ENCODE results near the gene UBE2QL1. TPM values are rescaled to one million over a fixed set of nuclear protein-coding genes. Genes with fewer than 3 reads are reported as not detected.

The UBE2QL1 gene
- total RNA-seq, 2 donors from 2014 or later: 0.33 to 0.78 TPM

GRCh38 chr5:6489643-6490185 is 41.1 kb downstream of the UBE2QL1 start:
- Histone ChIP-seq H3K36me3 (replicated peaks in 1 of 2; ENCODE audit: insufficient read depth in 1 of 2, low read depth in 2 of 2) (no peaks in the 10 kb centered on the region), H3K4me1 (peaks cover 2% of the 10 kb centered on the region), H3K4me3 (no peak overlapping the region), H3K9me3 (no peaks in the 10 kb centered on the region), H3K27ac (no peak overlapping the region), H3K27me3 (no peaks in the 10 kb centered on the region)
- ATAC-seq (no peak), DNase-seq (no peak)
- WGBS, 2 donors: 71 to 77% methylated on average over 10 of the region's 10 CpGs
- TF ChIP-seq POLR2A (IDR thresholded peaks at IDR 0.05): no peak
- no peak for TF ChIP-seq CTCF (IDR thresholded peaks at IDR 0.05)
- intact Hi-C loops (cut with DNase I): no loop called here

- intact Hi-C loops (cut with DNase I): no loop called here
- H3K27ac ChIP-seq: no peak overlapping the region
- no peaks in the 10 kb centered on the region for H3K9me3 ChIP-seq
- peaks cover 8% of the 10 kb centered on the region for H3K4me1 ChIP-seq
- H3K4me3 ChIP-seq: no peak overlapping the region
- ATAC-seq (no peak), DNase-seq (no peak)
- TF ChIP-seq CTCF (IDR thresholded peaks at IDR 0.05) (no peak), POLR2A (IDR thresholded peaks at IDR 0.05) (no peak)
- WGBS, 2 donors: 67 to 69% methylated on average over 9 of the region's 9 CpGs
- H3K27me3 ChIP-seq: no peaks in the 10 kb centered on the region
- H3K36me3 ChIP-seq (replicated peaks in 1 of 2; ENCODE audit: insufficient read depth in 1 of 2, low read depth in 2 of 2): no peaks in the 10 kb centered on the region
Measured at GRCh38 chr5:6490246-6490645, 41.6 kb downstream of the UBE2QL1 start.

- no peak overlapping the region for H3K4me3 ChIP-seq
- DNase-seq: no peak
- H3K27me3 ChIP-seq: no peaks in the 10 kb centered on the region
- intact Hi-C loops (cut with DNase I): no loop called here
- H3K9me3 ChIP-seq: no peaks in the 10 kb centered on the region
- peaks cover 12% of the 10 kb centered on the region for H3K4me1 ChIP-seq
- no peaks in the 10 kb centered on the region for H3K36me3 ChIP-seq (replicated peaks in 1 of 2; ENCODE audit: insufficient read depth in 1 of 2, low read depth in 2 of 2)
- H3K27ac ChIP-seq: no peak overlapping the region
- ATAC-seq: no peak
- WGBS, 2 donors: 30 to 47% methylated on average over 3 of the region's 3 CpGs
- TF ChIP-seq POLR2A (IDR thresholded peaks at IDR 0.05): no peak
- TF ChIP-seq CTCF (IDR thresholded peaks at IDR 0.05): no peak
Measured at GRCh38 chr5:6490693-6491092, 42.0 kb downstream of the UBE2QL1 start.

- no peak overlapping the region for H3K4me3 ChIP-seq
- H3K36me3 ChIP-seq (replicated peaks in 1 of 2; ENCODE audit: insufficient read depth in 1 of 2, low read depth in 2 of 2): no peaks in the 10 kb centered on the region
- DNase-seq: no peak
- TF ChIP-seq CTCF (IDR thresholded peaks at IDR 0.05) (no peak), POLR2A (IDR thresholded peaks at IDR 0.05) (no peak)
- H3K9me3 ChIP-seq: no peaks in the 10 kb centered on the region
- WGBS, 2 donors: 71 to 74% methylated on average over 32 of the region's 32 CpGs
- ATAC-seq: no peak
- H3K4me1 ChIP-seq: peaks cover 19% of the 10 kb centered on the region
- H3K27ac ChIP-seq: no peak overlapping the region
- intact Hi-C loops (cut with DNase I): no loop called here
- H3K27me3 ChIP-seq: no peaks in the 10 kb centered on the region
Measured at GRCh38 chr5:6491196-6491918, 42.7 kb downstream of the UBE2QL1 start.

- no peaks in the 10 kb centered on the region for H3K36me3 ChIP-seq (replicated peaks in 1 of 2; ENCODE audit: insufficient read depth in 1 of 2, low read depth in 2 of 2)
- ATAC-seq (no peak), DNase-seq (no peak)
- peaks cover 24% of the 10 kb centered on the region for H3K4me1 ChIP-seq
- 82 to 87% methylated on average over 13 of the region's 13 CpGs for WGBS, 2 donors
- no peak for TF ChIP-seq POLR2A (IDR thresholded peaks at IDR 0.05)
- TF ChIP-seq CTCF (IDR thresholded peaks at IDR 0.05): no peak
- H3K4me3 ChIP-seq: no peak overlapping the region
- H3K27ac ChIP-seq: no peak overlapping the region
- H3K9me3 ChIP-seq: no peaks in the 10 kb centered on the region
- H3K27me3 ChIP-seq: no peaks in the 10 kb centered on the region
- intact Hi-C loops (cut with DNase I): no loop called here
Measured at GRCh38 chr5:6491919-6492290, 43.2 kb downstream of the UBE2QL1 start.

All from body of pancreas (tissue), 4 donors.